Effector memory CD8-positive, alpha-beta T cell (primary cell): ENCODE results near the gene PLA2G12B.

Experiments used
- ATAC-seq: fragments of 150-1000 bp; cut with Tn5 transposase; replicated peaks from 2 replicates; pipeline ENCODE4 v1.10.0; 2021; ENCODE audit warnings: mild to moderate bottlenecking, moderate library complexity
- DNase-seq, 3 experiments: peaks; one replicate each; pipeline ENCODE4 v3.0.0; 2021
- H3K27ac Mint-ChIP-seq, 2 donors: one replicate each; pipeline ENCODE4 v1.8.0; 2022; ENCODE audit warnings: mild to moderate bottlenecking in 2 of 2, mixed read lengths in 2 of 2, moderate library complexity in 2 of 2
- H3K27me3 Mint-ChIP-seq, 2 donors: one replicate each; pipeline ENCODE4 v1.8.0; 2022; ENCODE audit warnings: mixed read lengths in 2 of 2
- H3K36me3 Mint-ChIP-seq: one replicate; pipeline ENCODE4 v1.8.0; 2022; ENCODE audit warnings: mild to moderate bottlenecking, moderate library complexity, mixed read lengths; ENCODE audit not compliant: insufficient read depth
- H3K4me1 Mint-ChIP-seq, 2 donors: one replicate each; pipeline ENCODE4 v1.8.0; 2022; ENCODE audit warnings: low read depth in 2 of 2, mixed read lengths in 2 of 2
- H3K4me3 Mint-ChIP-seq, 2 donors: one replicate each; pipeline ENCODE4 v1.8.0; 2022; ENCODE audit warnings: mild to moderate bottlenecking in 2 of 2, mixed read lengths in 2 of 2, moderate library complexity in 2 of 2
- H3K9me3 Mint-ChIP-seq, 2 donors: one replicate each; pipeline ENCODE4 v1.8.0; 2022; ENCODE audit warnings: mixed read lengths in 2 of 2

PLA2G12B gene

GRCh38 chr10:72895236-72895850, 59.3 kb downstream of the PLA2G12B start:
- Mint-ChIP-seq H3K4me3 (no peak overlapping the region), H3K36me3 (peaks cover 3% of the 10 kb centered on the region), H3K27me3 (peaks cover 28 to 34% of the 10 kb centered on the region in 2 donors), H3K4me1 (no peaks in the 10 kb centered on the region), H3K9me3 (no peaks in the 10 kb centered on the region), H3K27ac (no peak overlapping the region)
- ATAC-seq (no peak), DNase-seq (no peak)

DNA sequence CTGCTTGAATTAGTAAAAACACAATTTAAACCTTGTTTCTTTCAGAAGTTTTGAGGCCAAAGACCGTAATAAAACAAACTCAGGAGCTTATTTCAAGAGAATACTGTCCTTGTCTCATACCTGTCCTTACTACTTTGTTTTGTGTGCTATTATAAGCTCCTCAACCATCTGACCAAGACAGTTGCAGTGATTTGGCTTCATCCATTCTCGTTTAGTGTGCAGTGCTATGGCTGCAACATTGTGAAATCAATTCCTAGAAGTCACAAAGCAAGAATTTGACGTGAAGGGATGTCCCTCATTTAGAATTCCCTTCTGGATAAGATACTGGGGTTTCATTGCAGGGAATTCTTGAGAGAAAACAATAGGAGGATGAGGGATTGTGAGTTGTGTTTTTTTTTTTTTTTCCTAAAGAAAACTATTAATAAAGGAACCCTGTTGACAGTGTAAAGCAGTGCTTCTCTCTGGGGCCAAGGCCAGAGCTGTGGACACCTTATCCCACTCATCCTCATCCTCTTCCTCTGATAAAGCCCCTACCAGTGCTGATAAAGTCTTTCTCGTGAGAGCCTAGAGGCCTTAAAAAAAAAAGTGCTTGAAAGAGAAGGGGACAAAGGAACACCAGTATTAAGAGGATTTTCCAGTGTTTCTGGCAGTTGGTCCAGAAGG, 61.3 kb downstream of the PLA2G12B start, which contains the start of gene OIT3:
Gene OIT3 (plus strand): TSS at position 604 of the 663 bp plus-strand sequence. CDS start 60 bp downstream, outside the sequence.
- Mint-ChIP-seq H3K4me1 (no peaks in the 10 kb centered on the region), H3K27ac (no peak within 1 kb of the TSS), H3K27me3 (peaks cover 28% of the 10 kb centered on the region in 2 donors), H3K36me3 (peaks cover 6% of the 10 kb centered on the region), H3K9me3 (no peaks in the 10 kb centered on the region), H3K4me3 (no peak within 1 kb of the TSS)
- DNase-seq (no peak), ATAC-seq (no peak)

DNA sequence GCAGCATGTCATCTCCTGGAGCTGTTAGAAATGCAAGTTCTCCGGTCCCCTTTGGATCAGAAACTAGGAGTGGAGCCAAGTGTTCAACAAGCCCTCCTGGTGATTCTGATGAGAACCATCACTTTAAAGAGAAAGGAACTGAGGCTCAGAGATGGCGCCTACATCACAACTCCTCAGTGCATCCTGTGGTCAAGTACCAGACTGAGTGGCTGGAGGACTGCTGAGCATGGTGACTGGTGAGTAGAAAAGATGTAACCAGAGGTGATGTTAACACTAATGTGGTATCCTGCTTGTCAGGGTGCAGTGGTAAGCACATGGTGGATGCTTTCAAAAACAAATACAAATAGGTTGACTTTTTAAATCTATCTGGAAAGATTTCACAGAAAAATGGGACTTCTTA, 64.5 kb downstream of the PLA2G12B start:
- H3K27me3 Mint-ChIP-seq: peaks cover 7 to 10% of the 10 kb centered on the region in 2 donors
- H3K36me3 Mint-ChIP-seq: peaks cover 4% of the 10 kb centered on the region
- no peak overlapping the region for H3K27ac Mint-ChIP-seq
- H3K4me3 Mint-ChIP-seq: no peak overlapping the region
- H3K4me1 Mint-ChIP-seq: peaks cover 0 to 6% of the 10 kb centered on the region in 2 donors
- no peak for DNase-seq
- ATAC-seq: no peak
- no peaks in the 10 kb centered on the region for H3K9me3 Mint-ChIP-seq

DNA sequence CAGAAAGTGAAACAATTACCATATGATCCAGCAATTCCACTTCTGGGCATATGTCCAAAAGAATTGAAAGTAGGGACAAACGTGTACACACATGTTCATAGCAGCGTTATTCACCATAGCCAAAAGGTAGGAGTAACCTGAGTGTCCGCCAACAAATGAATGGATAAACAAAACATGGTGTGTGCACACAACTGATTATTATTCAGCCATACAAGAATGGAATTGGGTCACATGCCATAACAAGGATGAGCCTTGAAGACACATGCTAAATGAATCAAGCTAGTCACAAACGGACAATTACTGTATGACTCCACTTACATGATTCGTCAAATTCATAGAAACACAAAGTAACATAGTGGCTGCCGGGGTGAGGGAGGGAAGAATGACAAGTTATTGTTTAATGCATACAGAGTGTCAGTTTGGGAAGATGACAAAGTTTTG, 65.2 kb downstream of the PLA2G12B start:
- H3K9me3 Mint-ChIP-seq: no peaks in the 10 kb centered on the region
- H3K27me3 Mint-ChIP-seq: peaks cover 4 to 5% of the 10 kb centered on the region in 2 donors
- peaks cover 6% of the 10 kb centered on the region for H3K36me3 Mint-ChIP-seq
- H3K27ac Mint-ChIP-seq: no peak overlapping the region
- ATAC-seq: no peak
- peaks cover 0 to 6% of the 10 kb centered on the region in 2 donors for H3K4me1 Mint-ChIP-seq
- DNase-seq: no peak
- no peak overlapping the region for H3K4me3 Mint-ChIP-seq

GRCh38 chr10:72888151-72888638, 66.4 kb downstream of the PLA2G12B start:
- peaks cover 0 to 5% of the 10 kb centered on the region in 2 donors for H3K27me3 Mint-ChIP-seq
- H3K27ac Mint-ChIP-seq: no peak overlapping the region
- no peaks in the 10 kb centered on the region for H3K9me3 Mint-ChIP-seq
- ATAC-seq: no peak
- peaks cover 0 to 6% of the 10 kb centered on the region in 2 donors for H3K4me1 Mint-ChIP-seq
- DNase-seq: no peak
- H3K36me3 Mint-ChIP-seq: peaks cover 9% of the 10 kb centered on the region
- H3K4me3 Mint-ChIP-seq: no peak overlapping the region

- H3K4me3 Mint-ChIP-seq: no peak overlapping the region
- no peak for ATAC-seq
- peaks cover 0 to 5% of the 10 kb centered on the region in 2 donors for H3K27me3 Mint-ChIP-seq
- H3K36me3 Mint-ChIP-seq: peaks cover 9% of the 10 kb centered on the region
- H3K4me1 Mint-ChIP-seq: peaks cover 0 to 6% of the 10 kb centered on the region in 2 donors
- no peaks in the 10 kb centered on the region for H3K9me3 Mint-ChIP-seq
- DNase-seq: no peak
- H3K27ac Mint-ChIP-seq: peak overlapping the region in 1 of 2 donors; percentile 49
These were observed 67.6 kb downstream of the PLA2G12B start for GRCh38 chr10:72887043-72887442.

- DNase-seq (no peak), ATAC-seq (no peak)
- H3K9me3 Mint-ChIP-seq: no peaks in the 10 kb centered on the region
- peak overlapping the region in 1 of 2 donors; percentile 49 for H3K27ac Mint-ChIP-seq
- H3K4me3 Mint-ChIP-seq: no peak overlapping the region
- peaks cover 9% of the 10 kb centered on the region for H3K36me3 Mint-ChIP-seq
- peaks cover 0 to 6% of the 10 kb centered on the region in 2 donors for H3K4me1 Mint-ChIP-seq
- H3K27me3 Mint-ChIP-seq: peaks cover 0 to 5% of the 10 kb centered on the region in 2 donors
These were observed 68.0 kb downstream of the PLA2G12B start for GRCh38 chr10:72886621-72887020.

DNA sequence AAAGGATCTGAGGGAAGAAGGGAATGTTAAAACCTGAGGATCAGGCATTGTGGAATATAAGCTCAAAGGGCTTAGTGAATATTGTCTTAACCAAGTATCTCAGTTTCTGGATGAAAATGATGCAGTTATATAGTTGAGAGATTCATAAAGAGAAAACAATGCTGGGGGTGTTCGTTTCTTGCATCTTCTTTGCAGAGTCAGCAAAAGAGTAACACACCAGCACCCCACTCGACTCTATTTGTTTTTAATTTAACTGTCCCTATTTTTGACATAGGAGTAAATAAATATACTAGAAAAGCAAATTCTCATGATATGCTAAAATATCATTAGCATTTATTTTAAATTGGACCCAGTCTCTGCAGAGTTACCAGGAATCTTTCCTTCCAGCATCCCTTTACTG, 68.7 kb downstream of the PLA2G12B start:
- H3K4me3 Mint-ChIP-seq: no peak overlapping the region
- H3K9me3 Mint-ChIP-seq: no peaks in the 10 kb centered on the region
- H3K27ac Mint-ChIP-seq: no peak overlapping the region
- peaks cover 0 to 1% of the 10 kb centered on the region in 2 donors for H3K27me3 Mint-ChIP-seq
- peaks cover 9% of the 10 kb centered on the region for H3K36me3 Mint-ChIP-seq
- DNase-seq (no peak), ATAC-seq (no peak)
- peaks cover 0 to 6% of the 10 kb centered on the region in 2 donors for H3K4me1 Mint-ChIP-seq
